Erythroblast (primary cell): ENCODE results near the gene RAD21L1.
"Not testable (repeated sequence)": the region's sequence is repeated elsewhere in the genome, so short reads cannot be mapped to it uniquely, and the experiment has no call there.

ENCODE experiments used
- DNase-seq, 2 experiments: peaks; one replicate each; lab custom pipeline; 2025; lab: John Stamatoyannopoulos, UW
- GATA1 ChIP-seq: IDR thresholded peaks from 2 replicates; pipeline ENCODE4 v1.6.1; 2011; ENCODE audit warnings: low read depth, mild to moderate bottlenecking, control low read depth, low read length, moderate library complexity
- POLR2A ChIP-seq: IDR thresholded peaks from 2 replicates; pipeline ENCODE4 v1.6.1; 2011; ENCODE audit warnings: mild to moderate bottlenecking, low read length

RAD21L1 gene

GRCh38 chr20:1232286-1233111 is 6.7 kb downstream of the RAD21L1 start:
- TF ChIP-seq POLR2A (no peak), GATA1 (no peak)
- no peak for DNase-seq

GRCh38 chr20:1240549-1240948 is 14.7 kb downstream of the RAD21L1 start:
- TF ChIP-seq GATA1, result no peak
- no peak for TF ChIP-seq POLR2A
- no peak for DNase-seq

GRCh38 chr20:1241456-1241855 is 15.6 kb downstream of the RAD21L1 start:
- TF ChIP-seq GATA1 (no peak), POLR2A (no peak)
- DNase-seq, result no peak

GRCh38 chr20:1242099-1242498 is 16.3 kb downstream of the RAD21L1 start:
- no peak for TF ChIP-seq POLR2A
- no peak for TF ChIP-seq GATA1

GRCh38 chr20:1242530-1242929 is 16.7 kb downstream of the RAD21L1 start:
- DNase-seq, result no peak
- no peak for TF ChIP-seq GATA1
- no peak for TF ChIP-seq POLR2A

More at GRCh38 chr20:1242099-1242498, 16.3 kb downstream of the RAD21L1 start:
- DNase-seq, result no peak

- TF ChIP-seq POLR2A, result no peak
- TF ChIP-seq GATA1, result no peak
- no peak for DNase-seq
Measured at GRCh38 chr20:1245578-1245977, 19.7 kb downstream of the RAD21L1 start.

GRCh38 chr20:1247689-1248088 is 21.8 kb downstream of the RAD21L1 start:
- no peak for TF ChIP-seq GATA1
- no peak for TF ChIP-seq POLR2A

GRCh38 chr20:1250282-1250681 is 24.4 kb downstream of the RAD21L1 start:
- not testable (repeated sequence) for DNase-seq

More at GRCh38 chr20:1247689-1248088, 21.8 kb downstream of the RAD21L1 start:
- DNase-seq, result no peak

GRCh38 chr20:1252416-1252815 is 26.6 kb downstream of the RAD21L1 start:
- TF ChIP-seq POLR2A (no peak), GATA1 (no peak)
- no peak for DNase-seq

GRCh38 chr20:1254254-1254653 is 28.4 kb downstream of the RAD21L1 start:
- TF ChIP-seq GATA1 (no peak), POLR2A (no peak)
- no peak for DNase-seq

GRCh38 chr20:1255675-1256074 is 29.8 kb downstream of the RAD21L1 start:
- TF ChIP-seq GATA1, result no peak
- no peak for TF ChIP-seq POLR2A
- peak; percentile 20 to 54 for DNase-seq

GRCh38 chr20:1263853-1264252 is 38.0 kb downstream of the RAD21L1 start:
- no peak for DNase-seq

GRCh38 chr20:1264727-1265126 is 38.9 kb downstream of the RAD21L1 start:
- DNase-seq, result no peak

More at GRCh38 chr20:1263853-1264252, 38.0 kb downstream of the RAD21L1 start:
- TF ChIP-seq POLR2A, result no peak
- TF ChIP-seq GATA1, result no peak

GRCh38 chr20:1265226-1265915 is 39.5 kb downstream of the RAD21L1 start:
- TF ChIP-seq GATA1 (no peak), POLR2A (no peak)
- peak in 1 of 2 experiments; percentile 10 for DNase-seq

More at GRCh38 chr20:1264727-1265126, 38.9 kb downstream of the RAD21L1 start:
- TF ChIP-seq POLR2A (no peak), GATA1 (no peak)
